SHP77 (cell line): ENCODE data around the gene APOL5.

ENCODE experiments used
- DNase-seq, 2 experiments: peaks; one replicate each; lab custom pipeline; 2025; lab: John Stamatoyannopoulos, UW

Gene APOL5

GRCh38 chr22:35742342-35743100, 24.8 kb downstream of the APOL5 start:
- no peak for DNase-seq

GRCh38 chr22:35743326-35743860, 25.7 kb downstream of the APOL5 start:
- DNase-seq: no peak

GRCh38 chr22:35746248-35746647, 28.6 kb downstream of the APOL5 start:
- no peak for DNase-seq

- no peak for DNase-seq
These were observed 29.5 kb downstream of the APOL5 start for GRCh38 chr22:35746946-35747703.

GRCh38 chr22:35749808-35750207, 32.1 kb downstream of the APOL5 start:
- DNase-seq: no peak

GRCh38 chr22:35752006-35752862, 34.6 kb downstream of the APOL5 start:
- DNase-seq: no peak

- DNase-seq: no peak
These were observed 35.2 kb downstream of the APOL5 start for GRCh38 chr22:35752863-35753189.

- no peak for DNase-seq
These were observed 37.1 kb downstream of the APOL5 start for GRCh38 chr22:35754761-35755160.

GRCh38 chr22:35756722-35757121, 39.0 kb downstream of the APOL5 start:
- no peak for DNase-seq

- DNase-seq: no peak
These were observed 40.7 kb downstream of the APOL5 start for GRCh38 chr22:35758394-35758793.

- DNase-seq: peak in 1 of 2 experiments; percentile 17
These were observed 43.4 kb downstream of the APOL5 start for GRCh38 chr22:35761037-35761436.

GRCh38 chr22:35766654-35767580, 49.2 kb downstream of the APOL5 start:
- no peak for DNase-seq

- DNase-seq: no peak
These were observed 52.3 kb downstream of the APOL5 start for GRCh38 chr22:35769974-35770373.

GRCh38 chr22:35775339-35775738, 57.7 kb downstream of the APOL5 start:
- DNase-seq: no peak

- no peak for DNase-seq
These were observed 59.8 kb downstream of the APOL5 start for GRCh38 chr22:35777335-35777975.
